Natural killer cell (primary cell): ENCODE data around the gene FHDC1. TPM values are rescaled to one million over a fixed set of nuclear protein-coding genes. Genes with fewer than 3 reads are reported as not detected.

ENCODE experiments used
- ATAC-seq, 3 donors: fragments of 150-1000 bp in 2 of 3; fragments of 200-7000 bp in 1 of 3; cut with Tn5 transposase; 1 replicate in 1 of 3; 2 replicates in 2 of 3; pipeline ENCODE4 v1.10.0; 2021; ENCODE audit warnings: mild to moderate bottlenecking in 2 of 3, moderate library complexity in 2 of 3
- DNase-seq, 2 donors: peaks; one replicate each; pipeline versions ENCODE4 v3.0.0 to v3.0.0-alpha.2; 2013 to 2021; ENCODE audit warnings: mixed read lengths in 1 of 2
- H3K27ac ChIP-seq: one replicate; pipeline ENCODE4 v1.5.1; 2013; ENCODE audit warnings: mild to moderate bottlenecking, low read length
- H3K27me3 ChIP-seq: one replicate; pipeline ENCODE4 v1.6.1; 2013; ENCODE audit warnings: low read length; ENCODE audit not compliant: control insufficient read depth, insufficient read depth
- H3K36me3 ChIP-seq: one replicate; pipeline ENCODE4 v1.6.1; 2013; ENCODE audit warnings: low read length; ENCODE audit not compliant: control insufficient read depth, insufficient read depth
- H3K4me1 ChIP-seq: one replicate; pipeline ENCODE4 v1.6.1; 2013; ENCODE audit warnings: low read length; ENCODE audit not compliant: control insufficient read depth, insufficient read depth
- H3K4me3 ChIP-seq: one replicate; pipeline ENCODE4 v1.5.1; 2013; ENCODE audit warnings: low read length
- H3K9me3 ChIP-seq: one replicate; pipeline ENCODE4 v1.6.1; 2013; ENCODE audit warnings: low read length; ENCODE audit not compliant: control insufficient read depth, insufficient read depth
- H3K27ac Mint-ChIP-seq, 2 donors: one replicate each; pipeline ENCODE4 v1.8.0; 2022; ENCODE audit warnings: mild to moderate bottlenecking in 2 of 2, mixed read lengths in 2 of 2, moderate library complexity in 1 of 2
- H3K27me3 Mint-ChIP-seq, 2 donors: one replicate each; pipeline ENCODE4 v1.8.0; 2022; ENCODE audit warnings: low read depth in 2 of 2, mixed read lengths in 2 of 2
- H3K36me3 Mint-ChIP-seq: one replicate; pipeline ENCODE4 v1.8.0; 2022; ENCODE audit warnings: mixed read lengths
- H3K4me1 Mint-ChIP-seq, 2 donors: one replicate each; pipeline ENCODE4 v1.8.0; 2022; ENCODE audit warnings: mixed read lengths in 2 of 2
- H3K4me3 Mint-ChIP-seq: one replicate; pipeline ENCODE4 v1.8.0; 2022; ENCODE audit warnings: mild to moderate bottlenecking, moderate library complexity, mixed read lengths
- H3K9me3 Mint-ChIP-seq, 2 donors: one replicate each; pipeline ENCODE4 v1.8.0; 2022; ENCODE audit warnings: mixed read lengths in 2 of 2
- WGBS: methylation state at CpG from one replicate; pipeline ENCODE4 v1.1.7; 2013; ENCODE audit warnings: missing lambda C conversion rate; ENCODE audit not compliant: insufficient coverage; 5-methylcytosine and 5-hydroxymethylcytosine counted together
- intact Hi-C: fragments of 100-400 bp; cut with micrococcal nuclease; formaldehyde crosslinking; loops from one replicate; pipeline ENCODE4 v1.14.2; 2022
- total RNA-seq, 4 donors: library from RNA; stranded (reverse); fragments of 120-200 nt in 1 of 4; gene quantifications; one replicate each; pipeline versions ENCODE4 v1.2.3 to v1.2.4, GENCODE V29; 2013 to 2022
- TF ChIP-seq, protein P1 (sequence below): fragments of 200-600 bp; IDR thresholded peaks from one replicate; pipeline ENCODE4 v1.8.0; 2022; ENCODE audit warnings: antibody characterized with exemption

Gene FHDC1
- total RNA-seq, 3 donors from 2014 or later (not counting 1 experiment from before 2014, with no cell fraction given): 0.10 to 0.23 (median 0.16) TPM

DNA sequence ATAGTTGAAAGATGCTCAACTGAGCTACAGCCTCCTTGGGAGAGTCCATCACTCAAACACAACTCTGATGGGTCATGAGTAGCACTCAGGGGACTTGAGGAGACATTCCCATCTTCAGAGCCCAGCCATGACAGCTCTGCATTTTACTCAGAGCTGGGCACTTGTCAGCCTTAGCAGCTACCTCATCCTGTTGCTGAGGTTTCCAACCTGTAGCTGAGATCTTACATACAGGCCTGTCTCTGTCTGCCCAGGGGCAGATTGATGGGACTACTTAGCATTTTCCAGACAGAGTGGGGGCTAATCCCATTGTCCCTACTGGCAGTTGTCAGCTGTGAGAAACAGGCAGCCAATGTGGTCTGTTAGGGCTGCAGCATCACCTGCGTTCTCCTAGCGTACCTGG lies 3.5 kb downstream of the FHDC1 start:
- TF ChIP-seq, protein P1, sequence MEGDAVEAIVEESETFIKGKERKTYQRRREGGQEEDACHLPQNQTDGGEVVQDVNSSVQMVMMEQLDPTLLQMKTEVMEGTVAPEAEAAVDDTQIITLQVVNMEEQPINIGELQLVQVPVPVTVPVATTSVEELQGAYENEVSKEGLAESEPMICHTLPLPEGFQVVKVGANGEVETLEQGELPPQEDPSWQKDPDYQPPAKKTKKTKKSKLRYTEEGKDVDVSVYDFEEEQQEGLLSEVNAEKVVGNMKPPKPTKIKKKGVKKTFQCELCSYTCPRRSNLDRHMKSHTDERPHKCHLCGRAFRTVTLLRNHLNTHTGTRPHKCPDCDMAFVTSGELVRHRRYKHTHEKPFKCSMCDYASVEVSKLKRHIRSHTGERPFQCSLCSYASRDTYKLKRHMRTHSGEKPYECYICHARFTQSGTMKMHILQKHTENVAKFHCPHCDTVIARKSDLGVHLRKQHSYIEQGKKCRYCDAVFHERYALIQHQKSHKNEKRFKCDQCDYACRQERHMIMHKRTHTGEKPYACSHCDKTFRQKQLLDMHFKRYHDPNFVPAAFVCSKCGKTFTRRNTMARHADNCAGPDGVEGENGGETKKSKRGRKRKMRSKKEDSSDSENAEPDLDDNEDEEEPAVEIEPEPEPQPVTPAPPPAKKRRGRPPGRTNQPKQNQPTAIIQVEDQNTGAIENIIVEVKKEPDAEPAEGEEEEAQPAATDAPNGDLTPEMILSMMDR: no peak
- WGBS: 89% methylated on average over 2 of the region's 2 CpGs
- DNase-seq (no peak), ATAC-seq (no peak)
- H3K4me3 Mint-ChIP-seq: no peak overlapping the region
- no peak overlapping the region for H3K27ac Mint-ChIP-seq
- no peaks in the 10 kb centered on the region for H3K36me3 Mint-ChIP-seq
- Histone ChIP-seq H3K9me3 (no peaks in the 10 kb centered on the region), H3K4me1 (peaks cover 26% of the 10 kb centered on the region), H3K27ac (no peak overlapping the region), H3K4me3 (no peak overlapping the region), H3K36me3 (no peaks in the 10 kb centered on the region), H3K27me3 (peaks cover 27% of the 10 kb centered on the region)
- H3K9me3 Mint-ChIP-seq: no peaks in the 10 kb centered on the region
- H3K4me1 Mint-ChIP-seq: peaks cover 18 to 20% of the 10 kb centered on the region in 2 donors
- H3K27me3 Mint-ChIP-seq: peaks cover 31 to 32% of the 10 kb centered on the region in 2 donors
- intact Hi-C loops: no loop called here

DNA sequence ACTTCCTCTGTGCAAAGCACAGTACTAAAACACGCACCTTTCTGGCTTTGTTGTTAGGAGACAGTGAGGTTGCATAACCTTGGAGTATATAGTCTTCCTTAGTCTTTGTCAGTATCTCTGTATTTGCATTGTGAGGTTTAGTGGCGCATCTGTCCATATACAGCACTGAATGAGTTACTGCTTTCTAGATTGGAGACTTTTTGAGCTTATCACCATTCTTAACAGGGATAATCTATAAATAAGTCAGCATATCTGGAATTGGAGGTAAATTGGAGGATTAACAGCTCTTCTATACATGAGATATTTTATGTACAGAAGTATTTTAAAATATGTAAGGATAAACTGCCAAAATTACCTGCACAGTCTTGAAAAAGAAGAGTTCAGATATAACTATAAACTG lies 4.3 kb downstream of the FHDC1 start:
- Mint-ChIP-seq H3K9me3 (no peaks in the 10 kb centered on the region), H3K36me3 (no peaks in the 10 kb centered on the region), H3K4me1 (peaks cover 10 to 13% of the 10 kb centered on the region in 2 donors), H3K4me3 (no peak overlapping the region), H3K27me3 (peaks cover 24 to 25% of the 10 kb centered on the region in 2 donors), H3K27ac (no peak overlapping the region)
- intact Hi-C loops: no loop called here
- Histone ChIP-seq H3K36me3 (no peaks in the 10 kb centered on the region), H3K27ac (no peak overlapping the region), H3K9me3 (no peaks in the 10 kb centered on the region), H3K4me1 (peaks cover 26% of the 10 kb centered on the region), H3K4me3 (no peak overlapping the region), H3K27me3 (peaks cover 27% of the 10 kb centered on the region)
- ATAC-seq: no peak
- no peak for DNase-seq
- TF ChIP-seq, protein P1: no peak
- 92% methylated on average over 2 of the region's 2 CpGs for WGBS

DNA sequence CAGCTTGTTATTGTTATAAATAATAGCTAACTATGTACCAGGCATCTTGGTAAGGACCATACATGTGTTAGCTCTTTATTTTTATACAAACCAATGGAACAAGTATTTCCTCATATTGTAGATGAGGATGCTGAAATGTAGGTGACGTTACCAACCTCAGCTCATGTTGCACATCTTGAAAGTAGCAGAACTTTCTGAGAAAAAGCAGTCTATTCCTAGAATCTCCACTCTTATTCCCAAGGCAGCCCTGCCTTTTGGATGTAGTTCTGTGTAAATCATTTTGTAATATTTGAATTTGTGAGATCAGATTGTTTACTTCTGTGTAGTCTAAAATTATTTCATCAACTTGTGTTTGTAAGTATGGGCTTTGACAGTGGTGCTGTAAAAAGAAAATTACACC lies 5.3 kb downstream of the FHDC1 start:
- no CpG with 5 or more reads among the region's 1 CpG for WGBS
- no peaks in the 10 kb centered on the region for H3K36me3 Mint-ChIP-seq
- Histone ChIP-seq H3K4me1 (peaks cover 20% of the 10 kb centered on the region), H3K27me3 (peaks cover 27% of the 10 kb centered on the region), H3K27ac (no peak overlapping the region), H3K36me3 (no peaks in the 10 kb centered on the region), H3K4me3 (no peak overlapping the region), H3K9me3 (no peaks in the 10 kb centered on the region)
- ATAC-seq (no peak), DNase-seq (no peak)
- H3K27ac Mint-ChIP-seq: no peak overlapping the region
- H3K4me3 Mint-ChIP-seq: no peak overlapping the region
- H3K9me3 Mint-ChIP-seq: no peaks in the 10 kb centered on the region
- peaks cover 21 to 25% of the 10 kb centered on the region in 2 donors for H3K27me3 Mint-ChIP-seq
- TF ChIP-seq, protein P1: no peak
- intact Hi-C loops: no loop called here
- peaks cover 6 to 11% of the 10 kb centered on the region in 2 donors for H3K4me1 Mint-ChIP-seq

DNA sequence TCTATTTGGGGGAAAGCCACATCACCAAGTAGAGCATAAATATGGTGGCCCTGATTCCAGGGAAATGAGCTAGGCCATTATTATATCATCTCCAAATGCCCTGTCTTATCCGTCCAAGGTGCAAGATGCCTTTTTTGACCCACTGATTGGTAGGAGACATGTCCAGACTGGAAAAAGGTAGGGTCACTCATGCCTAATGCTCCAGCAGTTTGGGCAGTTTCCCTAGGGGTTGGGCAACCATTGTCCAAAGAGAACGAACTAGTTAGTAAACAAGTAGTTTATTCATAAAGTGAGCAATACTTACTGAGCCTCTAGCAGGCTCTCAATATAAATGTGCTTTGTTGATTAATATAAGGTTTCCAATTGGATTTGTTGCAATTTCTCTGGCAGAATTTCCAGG lies 6.2 kb downstream of the FHDC1 start:
- 97% methylated on average over 2 of the region's 2 CpGs for WGBS
- Histone ChIP-seq H3K4me3 (no peak overlapping the region), H3K9me3 (no peaks in the 10 kb centered on the region), H3K4me1 (peaks cover 12% of the 10 kb centered on the region), H3K27me3 (peaks cover 24% of the 10 kb centered on the region), H3K36me3 (no peaks in the 10 kb centered on the region), H3K27ac (no peak overlapping the region)
- Mint-ChIP-seq H3K9me3 (no peaks in the 10 kb centered on the region), H3K27me3 (peaks cover 24 to 25% of the 10 kb centered on the region in 2 donors), H3K4me1 (peaks cover 6 to 11% of the 10 kb centered on the region in 2 donors), H3K36me3 (no peaks in the 10 kb centered on the region), H3K4me3 (no peak overlapping the region), H3K27ac (no peak overlapping the region)
- TF ChIP-seq, protein P1: no peak
- intact Hi-C loops: no loop called here
- ATAC-seq (no peak), DNase-seq (no peak)
